ENCODE measurements around the gene NFIB. TPM values are rescaled to one million over a fixed set of nuclear protein-coding genes. Genes with fewer than 3 reads are reported as not detected.

The NFIB gene
- total RNA-seq, 1 experiment from 2014 or later = 75.8 TPM

DNA sequence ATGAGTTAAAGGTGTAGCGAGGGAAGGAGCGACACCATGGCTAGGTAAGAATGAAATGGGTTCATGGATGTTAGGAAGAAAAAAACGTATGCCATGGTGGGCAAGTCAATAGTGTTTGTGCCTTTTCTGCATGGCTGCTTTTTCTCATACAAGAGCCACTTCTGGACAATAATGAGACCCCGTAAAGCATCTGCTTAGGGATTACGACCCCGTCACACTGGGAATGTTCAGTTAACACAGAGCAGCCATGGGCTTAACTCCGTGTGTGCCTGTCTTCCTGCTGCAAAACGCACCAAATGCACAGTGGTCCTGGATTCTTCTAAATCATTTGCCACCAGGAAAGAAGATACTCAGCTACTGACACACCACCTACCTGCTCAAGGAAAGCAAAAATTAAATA is 81.8 kb downstream of the NFIB start:
- H3K27me3 Mint-ChIP-seq (ENCODE audit: unreplicated experiment) = no peaks in the 10 kb centered on the region
- no peak overlapping the region for H3K4me3 Mint-ChIP-seq (ENCODE audit: low read depth, unreplicated experiment)
- no peak overlapping the region for H3K27ac Mint-ChIP-seq (ENCODE audit: unreplicated experiment)
- TF ChIP-seq, protein P1, sequence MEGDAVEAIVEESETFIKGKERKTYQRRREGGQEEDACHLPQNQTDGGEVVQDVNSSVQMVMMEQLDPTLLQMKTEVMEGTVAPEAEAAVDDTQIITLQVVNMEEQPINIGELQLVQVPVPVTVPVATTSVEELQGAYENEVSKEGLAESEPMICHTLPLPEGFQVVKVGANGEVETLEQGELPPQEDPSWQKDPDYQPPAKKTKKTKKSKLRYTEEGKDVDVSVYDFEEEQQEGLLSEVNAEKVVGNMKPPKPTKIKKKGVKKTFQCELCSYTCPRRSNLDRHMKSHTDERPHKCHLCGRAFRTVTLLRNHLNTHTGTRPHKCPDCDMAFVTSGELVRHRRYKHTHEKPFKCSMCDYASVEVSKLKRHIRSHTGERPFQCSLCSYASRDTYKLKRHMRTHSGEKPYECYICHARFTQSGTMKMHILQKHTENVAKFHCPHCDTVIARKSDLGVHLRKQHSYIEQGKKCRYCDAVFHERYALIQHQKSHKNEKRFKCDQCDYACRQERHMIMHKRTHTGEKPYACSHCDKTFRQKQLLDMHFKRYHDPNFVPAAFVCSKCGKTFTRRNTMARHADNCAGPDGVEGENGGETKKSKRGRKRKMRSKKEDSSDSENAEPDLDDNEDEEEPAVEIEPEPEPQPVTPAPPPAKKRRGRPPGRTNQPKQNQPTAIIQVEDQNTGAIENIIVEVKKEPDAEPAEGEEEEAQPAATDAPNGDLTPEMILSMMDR (IDR thresholded peaks at IDR 0.05; ENCODE audit: unreplicated experiment) = no peak
- BruUV-seq (replicated peaks) = no TSS peak
- peaks cover 3% of the 10 kb centered on the region for H3K4me1 Mint-ChIP-seq (ENCODE audit: low read depth, unreplicated experiment)
- H3K36me3 Mint-ChIP-seq (ENCODE audit: insufficient read depth, unreplicated experiment) = no peaks in the 10 kb centered on the region
- intact Hi-C loops (cut with micrococcal nuclease; ENCODE audit: unreplicated experiment) = no loop called here
- no peaks in the 10 kb centered on the region for H3K9me3 Mint-ChIP-seq (ENCODE audit: low read depth, unreplicated experiment)
- CTCF ChIA-PET = no interaction called here
- no peak for DNase-seq

DNA sequence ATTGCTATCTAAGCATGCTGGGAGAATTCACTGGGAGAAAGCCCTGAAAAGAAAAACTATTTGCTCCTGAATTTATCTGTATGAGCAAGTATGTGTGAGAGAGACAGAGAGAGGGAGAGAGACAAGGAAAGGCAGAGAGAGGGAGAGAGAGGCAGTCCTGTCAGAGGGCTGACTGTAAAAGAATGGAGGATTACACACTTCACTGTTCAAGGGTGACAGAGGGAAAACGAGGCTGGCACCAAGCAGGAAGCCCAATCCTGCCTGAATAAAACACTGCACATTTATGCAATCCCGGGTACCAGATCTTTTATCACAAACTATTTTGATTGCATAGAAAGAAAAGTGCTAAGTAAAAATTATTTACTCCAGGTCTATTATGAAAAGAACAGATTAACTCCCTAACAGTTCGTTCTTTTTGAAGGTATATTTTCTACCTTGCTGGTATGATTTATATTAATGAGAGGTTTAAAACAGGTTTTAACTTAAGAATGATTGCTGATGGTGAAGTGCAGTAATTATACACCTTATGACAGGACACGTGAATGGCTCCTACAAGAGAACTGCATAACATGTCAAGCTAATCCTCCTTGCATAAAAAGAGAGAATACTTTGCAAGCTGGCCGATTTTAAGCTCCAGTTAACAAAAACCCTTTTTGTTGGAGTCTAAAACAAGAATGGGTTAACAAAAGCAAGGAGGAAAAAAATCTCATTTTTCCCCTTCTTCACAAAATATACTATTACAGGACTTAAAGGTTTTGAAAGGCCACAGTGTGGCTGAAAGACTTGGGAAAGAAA is 82.5 kb downstream of the NFIB start:
- no peak overlapping the region for H3K27ac Mint-ChIP-seq (ENCODE audit: unreplicated experiment)
- H3K4me1 Mint-ChIP-seq (ENCODE audit: low read depth, unreplicated experiment) = no peaks in the 10 kb centered on the region
- DNase-seq = no peak
- H3K36me3 Mint-ChIP-seq (ENCODE audit: insufficient read depth, unreplicated experiment) = no peaks in the 10 kb centered on the region
- CTCF ChIA-PET = no interaction called here
- intact Hi-C loops (cut with micrococcal nuclease; ENCODE audit: unreplicated experiment) = no loop called here
- TF ChIP-seq, protein P1 (IDR thresholded peaks at IDR 0.05; ENCODE audit: unreplicated experiment) = no peak
- H3K9me3 Mint-ChIP-seq (ENCODE audit: low read depth, unreplicated experiment) = no peaks in the 10 kb centered on the region
- no peak overlapping the region for H3K4me3 Mint-ChIP-seq (ENCODE audit: low read depth, unreplicated experiment)
- H3K27me3 Mint-ChIP-seq (ENCODE audit: unreplicated experiment) = no peaks in the 10 kb centered on the region
- BruUV-seq (replicated peaks) = no TSS peak

DNA sequence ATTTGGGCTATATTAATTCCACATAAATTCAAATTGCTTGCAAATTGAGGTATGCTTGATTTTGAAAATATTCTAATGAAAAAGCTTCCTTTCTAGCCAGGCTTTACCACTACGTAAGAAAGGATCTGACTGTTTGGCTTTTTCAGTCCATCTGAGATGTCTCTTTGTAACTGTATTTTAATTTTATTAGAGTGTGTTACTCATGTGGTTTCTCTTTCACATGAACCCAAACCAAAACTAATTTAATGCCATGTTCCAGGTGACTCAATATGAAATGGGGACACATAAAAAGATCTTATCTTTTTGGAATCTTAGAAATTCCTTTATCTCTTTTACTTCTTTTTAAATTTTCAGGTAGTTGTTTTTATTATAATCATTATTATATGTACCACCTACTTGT is 85.3 kb downstream of the NFIB start:
- H3K27ac Mint-ChIP-seq (ENCODE audit: unreplicated experiment) = no peak overlapping the region
- no peaks in the 10 kb centered on the region for H3K27me3 Mint-ChIP-seq (ENCODE audit: unreplicated experiment)
- DNase-seq = no peak
- intact Hi-C loops (cut with micrococcal nuclease; ENCODE audit: unreplicated experiment) = no loop called here
- H3K36me3 Mint-ChIP-seq (ENCODE audit: insufficient read depth, unreplicated experiment) = no peaks in the 10 kb centered on the region
- peaks cover 9% of the 10 kb centered on the region for H3K4me1 Mint-ChIP-seq (ENCODE audit: low read depth, unreplicated experiment)
- no peak overlapping the region for H3K4me3 Mint-ChIP-seq (ENCODE audit: low read depth, unreplicated experiment)
- TF ChIP-seq, protein P1 (IDR thresholded peaks at IDR 0.05; ENCODE audit: unreplicated experiment) = no peak
- no peaks in the 10 kb centered on the region for H3K9me3 Mint-ChIP-seq (ENCODE audit: low read depth, unreplicated experiment)
- CTCF ChIA-PET = no interaction called here
- no TSS peak for BruUV-seq (replicated peaks)

DNA sequence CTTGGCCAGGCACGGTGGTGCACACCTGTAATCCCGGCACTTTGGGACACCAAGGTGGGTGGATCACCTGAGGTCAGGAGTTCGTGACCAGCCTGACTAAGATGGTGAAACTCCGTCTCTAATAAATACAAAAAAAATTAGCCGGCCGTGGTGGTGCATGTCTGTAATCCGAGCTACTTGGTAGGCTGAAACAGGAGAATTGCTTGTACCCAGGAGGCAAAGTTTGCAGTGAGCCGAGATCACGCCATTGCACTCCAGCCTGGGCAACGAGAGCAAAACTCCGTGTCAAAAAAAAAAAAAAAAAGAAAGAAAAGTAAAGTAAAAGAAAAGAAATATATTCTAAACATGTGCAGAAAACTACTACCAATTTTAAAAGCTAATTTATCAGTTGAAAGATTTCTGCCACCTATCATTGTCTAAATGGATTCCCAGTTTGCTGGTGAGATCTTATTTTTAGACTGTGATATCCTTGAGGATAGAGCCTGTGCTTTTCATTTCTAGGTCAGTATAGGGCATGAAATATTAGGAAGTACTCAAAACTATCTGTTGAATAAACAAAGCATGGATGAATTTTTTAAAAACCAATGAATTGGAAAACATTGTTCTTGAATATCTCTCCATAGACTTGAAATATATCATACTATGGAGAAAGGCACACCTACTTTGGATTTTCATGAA is 86.9 kb downstream of the NFIB start:
- H3K36me3 Mint-ChIP-seq (ENCODE audit: insufficient read depth, unreplicated experiment) = peaks cover 3% of the 10 kb centered on the region
- TF ChIP-seq, protein P1 (IDR thresholded peaks at IDR 0.05; ENCODE audit: unreplicated experiment) = no peak
- intact Hi-C loops (cut with micrococcal nuclease; ENCODE audit: unreplicated experiment) = no loop called here
- H3K27me3 Mint-ChIP-seq (ENCODE audit: unreplicated experiment) = no peaks in the 10 kb centered on the region
- CTCF ChIA-PET = interaction anchor here (0.5 to 0.6 kb wide), 2 partner anchors 525 to 933 kb away, joined by 3 to 4 read pairs; no protein-coding TSS in a partner anchor
- H3K4me3 Mint-ChIP-seq (ENCODE audit: low read depth, unreplicated experiment) = no peak overlapping the region
- peaks cover 20% of the 10 kb centered on the region for H3K4me1 Mint-ChIP-seq (ENCODE audit: low read depth, unreplicated experiment)
- DNase-seq = no peak
- H3K9me3 Mint-ChIP-seq (ENCODE audit: low read depth, unreplicated experiment) = no peaks in the 10 kb centered on the region
- BruUV-seq (replicated peaks) = no TSS peak
- no peak overlapping the region for H3K27ac Mint-ChIP-seq (ENCODE audit: unreplicated experiment)

Measured in Calu3 (cell line).